ENCODE results near the gene IGFBP5. TPM values are rescaled to one million over a fixed set of nuclear protein-coding genes. Genes with fewer than 3 reads are reported as not detected.

IGFBP5 gene
- total RNA-seq, 1 experiment from 2014 or later, result 3.9 TPM

- ATAC-seq (no peak), DNase-seq (ENCODE audit: low read depth, low spot score) (no peak)
These were observed 32.2 kb upstream of the IGFBP5 start for GRCh38 chr2:216727346-216728122.

More at GRCh38 chr2:216727346-216728122, 32.2 kb upstream of the IGFBP5 start:
- BruUV-seq (replicated peaks), result no TSS peak
- Histone ChIP-seq H3K4me1 (ENCODE audit: control insufficient read depth in 1 of 2, insufficient read depth in 2 of 2, low read length in 2 of 2) (no peaks in the 10 kb centered on the region), H3K27ac (ENCODE audit: low read depth, low read length) (no peak overlapping the region), H4K20me1 (ENCODE audit: insufficient read depth) (no peaks in the 10 kb centered on the region), H3K79me2 (ENCODE audit: insufficient read depth, low read length) (no peaks in the 10 kb centered on the region), H3K36me3 (ENCODE audit: control insufficient read depth in 1 of 2, insufficient read depth in 2 of 2, low read length in 2 of 2) (no peaks in the 10 kb centered on the region), H3K9me2 (ENCODE audit: insufficient read depth) (no peaks in the 10 kb centered on the region), H3K4me2 (ENCODE audit: low read length) (no peak overlapping the region), H3K9ac (ENCODE audit: low read length) (no peak overlapping the region), H2AFZ (ENCODE audit: low read depth, low read length, poor library complexity, severe bottlenecking) (no peak overlapping the region), H3K4me3 (replicated peaks in 1 of 2; ENCODE audit: low read depth in 1 of 2, low read length in 2 of 2) (no peak overlapping the region), H3K9me3 (ENCODE audit: control insufficient read depth in 1 of 2, insufficient read depth in 1 of 2, low read depth in 1 of 2, low read length in 2 of 2) (no peaks in the 10 kb centered on the region), H3K27me3 (ENCODE audit: insufficient read depth, low read length) (peaks cover 35% of the 10 kb centered on the region)
- intact Hi-C loops (cut with micrococcal nuclease), result no loop called here
- ChIA-PET RAD21 (ENCODE audit: low non-redundant PET in 1 of 2, low total read pairs in 2 of 2, uncharacterized antibody in 2 of 2, unreplicated experiment in 2 of 2) (no interaction called here), POLR2A (no interaction called here), CTCF (no interaction called here)
- TF ChIP-seq MAX (IDR thresholded peaks at IDR 0.05) (no peak), ZBTB33 (IDR thresholded peaks at IDR 0.05; ENCODE audit: extremely low read depth, insufficient replicate concordance, low read length) (no peak), JUND (IDR thresholded peaks at IDR 0.05) (no peak), SIN3A (IDR thresholded peaks at IDR 0.05; ENCODE audit: low read depth) (no peak), ELF1 (IDR thresholded peaks at IDR 0.05; ENCODE audit: borderline replicate concordance, low read depth) (no peak), POLR2AphosphoS5 (IDR thresholded peaks at IDR 0.05; ENCODE audit: low read depth, low read length) (no peak), CBX3 (IDR thresholded peaks at IDR 0.05; ENCODE audit: low read depth) (no peak), ATF3 (IDR thresholded peaks at IDR 0.05) (no peak), CTCF (IDR thresholded peaks at IDR 0.05 in 2 of 3, conservative IDR thresholded peaks at IDR 0.05 in 1 of 3; ENCODE audit: borderline replicate concordance in 1 of 3, insufficient read depth in 1 of 3, low read depth in 2 of 3, low read length in 2 of 3) (no peak), ZNF274 (IDR thresholded peaks at IDR 0.05; ENCODE audit: low read depth, low read length) (no peak)
